Measurements from ENCODE around the gene TIFAB.

- TF ChIP-seq EP300 (IDR thresholded peaks at IDR 0.05) (no peak), POLR2A (IDR thresholded peaks at IDR 0.05; ENCODE audit: low read length) (no peak), USF2 (IDR thresholded peaks at IDR 0.05) (no peak), CBX8 (IDR thresholded peaks at IDR 0.05) (no peak), HOXA7 (CRISPR knock-in tag; IDR thresholded peaks at IDR 0.05) (no peak), CTCF (IDR thresholded peaks at IDR 0.05) (no peak), CHD2 (IDR thresholded peaks at IDR 0.05; ENCODE audit: low read length, partially characterized antibody) (no peak)
Observed at GRCh38 chr5:135417083-135417482, 35.1 kb downstream of the TIFAB start.
